Activated CD8-positive, alpha-beta memory T cell treated with anti-CD3 and anti-CD28 coated beads, Interleukin-2, amount 50 U/mL, for 48 hours (primary cell): ENCODE measurements around the gene IBTK.
"Not testable (repeated sequence)": the region's sequence is repeated elsewhere in the genome, so short reads cannot be mapped to it uniquely, and the experiment has no call there.

Experiments
- DNase-seq: peaks from one replicate; pipeline ENCODE4 v3.0.0-alpha.2; 2020

IBTK gene

GRCh38 chr6:82246802-82247504 lies 591 bp downstream of the IBTK start:
- no peak for DNase-seq

DNA sequence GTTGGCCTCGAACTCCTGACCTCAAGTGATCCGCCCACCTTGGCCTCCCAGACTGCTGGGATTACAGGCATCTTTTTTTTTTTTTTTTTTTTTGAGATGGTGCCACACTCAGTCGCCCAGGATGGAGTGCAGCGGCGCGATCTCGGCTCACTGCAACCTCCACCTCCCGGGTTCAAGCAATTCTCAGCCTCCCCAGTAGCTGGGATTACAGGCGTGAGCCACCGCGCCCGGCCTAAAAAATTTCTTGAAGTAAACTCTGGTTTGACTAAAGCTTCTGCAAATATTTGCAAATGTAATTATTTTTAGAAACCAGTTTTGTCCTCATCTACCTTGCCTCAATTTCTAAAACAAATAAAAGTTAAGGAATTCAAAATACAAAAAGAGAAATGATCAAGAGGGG lies 1.2 kb downstream of the IBTK start:
- DNase-seq, result no peak

- DNase-seq, result no peak
Observed at GRCh38 chr6:82245376-82245775, 2.2 kb downstream of the IBTK start.

DNA sequence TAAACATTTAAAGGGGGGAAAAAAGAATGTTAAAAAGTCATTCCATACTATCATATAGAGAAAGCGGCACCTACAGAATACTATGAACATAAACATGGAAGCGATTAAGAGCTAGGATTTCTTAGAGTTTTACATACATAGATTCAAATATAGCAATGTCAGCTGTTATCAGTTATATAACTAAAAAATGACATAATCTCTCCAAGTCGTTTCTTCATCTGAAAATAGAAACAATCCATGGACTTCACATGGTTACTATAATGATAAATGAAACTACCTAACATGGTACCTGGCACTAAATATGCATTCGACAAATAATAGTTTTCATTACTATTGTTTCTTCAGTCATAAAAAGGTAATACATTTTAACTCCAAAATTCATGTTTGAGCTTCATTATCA lies 3.7 kb downstream of the IBTK start:
- no peak for DNase-seq

- DNase-seq, result no peak
Observed at GRCh38 chr6:82240186-82240585, 7.4 kb downstream of the IBTK start.

- no peak for DNase-seq
Observed at GRCh38 chr6:82239597-82239996, 7.9 kb downstream of the IBTK start.

DNA sequence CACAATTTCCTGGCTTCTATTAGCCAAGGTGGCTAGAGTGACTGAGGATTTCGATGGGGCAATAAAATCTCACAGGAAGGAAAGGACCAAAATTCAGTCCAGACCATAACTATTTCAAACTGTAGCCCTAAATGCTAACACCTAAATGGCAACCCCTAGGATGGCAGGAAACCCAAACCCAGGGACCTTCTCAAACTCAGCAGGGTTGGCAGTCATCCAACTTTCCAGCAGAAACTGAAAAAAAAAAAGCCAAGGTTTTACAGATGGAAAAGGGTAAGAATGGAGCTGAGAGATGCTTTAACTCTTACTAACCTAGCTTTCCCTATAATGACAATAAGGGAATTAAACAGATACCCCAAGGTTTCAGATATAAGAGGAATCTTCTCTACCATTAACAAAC lies 10.5 kb downstream of the IBTK start:
- DNase-seq, result no peak

DNA sequence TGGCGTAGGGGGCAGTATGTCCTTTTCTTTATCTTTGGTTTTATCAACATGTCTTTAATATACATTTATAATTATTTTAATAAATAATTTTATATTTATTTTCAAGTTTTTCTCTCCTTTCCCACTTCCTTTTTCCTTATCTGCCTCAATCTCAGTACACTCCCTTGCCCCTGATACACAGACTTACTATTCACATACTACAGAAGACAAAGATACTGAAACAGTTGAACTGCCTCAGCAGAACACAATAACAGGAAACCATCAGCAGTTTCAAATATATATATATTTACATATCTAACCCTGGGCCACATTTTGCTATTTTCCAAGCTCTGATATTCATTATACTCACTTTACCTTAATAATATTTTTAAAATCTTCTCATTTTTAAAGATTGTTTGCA lies 19.8 kb downstream of the IBTK start:
- DNase-seq, result no peak

GRCh38 chr6:82220167-82220566 lies 27.4 kb downstream of the IBTK start:
- DNase-seq, result no peak

GRCh38 chr6:82217018-82217586 lies 30.4 kb downstream of the IBTK start:
- DNase-seq, result no peak

DNA sequence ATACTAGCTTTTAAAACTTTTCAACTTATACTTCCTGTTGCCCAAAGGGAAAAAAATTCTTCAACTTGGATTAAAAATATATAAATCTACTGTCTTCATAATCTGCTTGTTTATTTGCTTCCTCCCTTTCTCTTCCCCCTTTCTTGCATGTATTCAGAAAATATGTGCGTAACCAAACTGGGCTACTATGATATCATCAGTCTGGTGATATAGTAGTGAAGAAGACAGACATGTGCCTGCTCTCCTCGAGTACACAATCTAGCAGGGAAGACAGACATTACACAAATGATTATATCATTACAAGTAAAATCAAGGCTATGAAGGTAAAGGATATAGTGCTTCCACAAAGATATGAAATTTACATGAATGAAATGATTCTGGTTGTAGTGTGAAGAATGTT lies 31.0 kb downstream of the IBTK start:
- no peak for DNase-seq

DNA sequence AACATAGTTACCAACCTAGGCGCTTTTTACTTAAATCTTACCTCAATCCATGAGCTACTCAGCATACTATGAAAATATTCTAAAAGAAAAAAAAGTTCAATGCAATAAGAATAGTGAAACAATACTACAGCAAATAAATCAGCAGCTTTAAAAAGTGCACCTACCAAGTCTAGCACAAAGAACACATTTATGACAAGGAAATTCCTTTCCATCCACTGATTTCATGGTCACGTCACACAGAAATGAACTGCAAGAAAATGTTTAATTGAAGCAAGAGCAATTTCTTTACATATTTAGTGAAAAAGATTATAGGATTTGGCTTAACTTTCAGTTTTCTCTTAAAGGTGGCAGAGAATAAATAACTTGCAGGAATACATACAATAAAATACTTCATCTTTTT lies 36.2 kb downstream of the IBTK start:
- DNase-seq, result no peak

DNA sequence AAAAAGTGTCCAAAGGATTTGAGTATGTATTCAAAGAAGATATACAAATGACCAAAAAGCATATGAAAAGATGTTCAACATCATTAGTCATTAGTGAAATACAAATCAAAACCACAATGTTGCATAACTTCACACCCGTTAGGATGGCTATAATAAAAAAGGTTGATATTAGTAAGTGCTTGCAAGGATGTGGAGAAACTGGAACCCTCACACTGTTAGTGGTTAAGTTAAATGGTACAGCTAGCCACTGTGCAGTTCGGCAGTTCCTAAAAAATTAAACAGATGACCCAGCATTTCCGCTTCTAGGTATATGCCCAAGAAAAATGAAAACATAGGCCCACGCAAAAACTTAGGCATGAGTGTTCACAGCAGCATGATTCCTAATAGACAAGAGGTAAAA lies 38.6 kb downstream of the IBTK start:
- no peak for DNase-seq

GRCh38 chr6:82205930-82206392 lies 41.6 kb downstream of the IBTK start:
- no peak for DNase-seq

GRCh38 chr6:82204020-82204419 lies 43.5 kb downstream of the IBTK start:
- DNase-seq, result no peak

GRCh38 chr6:82197784-82198183 lies 49.8 kb downstream of the IBTK start:
- DNase-seq, result no peak

DNA sequence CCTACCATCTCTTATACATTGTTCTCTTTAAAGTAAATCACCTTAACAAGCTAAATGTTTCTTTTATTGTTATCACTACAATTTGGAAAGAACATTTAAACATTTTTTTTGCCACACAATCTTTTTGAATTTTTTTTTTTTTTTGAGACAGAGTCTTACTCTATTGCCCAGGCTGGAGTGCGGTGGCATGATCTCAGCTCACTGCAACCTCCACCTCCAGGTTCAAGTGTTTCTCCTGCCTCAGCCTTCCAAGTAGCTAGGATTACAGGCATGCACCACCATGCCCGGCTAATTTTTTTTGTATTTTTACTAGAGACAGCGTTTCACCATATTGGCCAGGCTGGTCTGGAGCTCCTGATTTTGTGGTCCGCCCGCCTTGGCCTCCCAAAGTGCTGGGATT lies 50.3 kb downstream of the IBTK start:
- not testable (repeated sequence) for DNase-seq

DNA sequence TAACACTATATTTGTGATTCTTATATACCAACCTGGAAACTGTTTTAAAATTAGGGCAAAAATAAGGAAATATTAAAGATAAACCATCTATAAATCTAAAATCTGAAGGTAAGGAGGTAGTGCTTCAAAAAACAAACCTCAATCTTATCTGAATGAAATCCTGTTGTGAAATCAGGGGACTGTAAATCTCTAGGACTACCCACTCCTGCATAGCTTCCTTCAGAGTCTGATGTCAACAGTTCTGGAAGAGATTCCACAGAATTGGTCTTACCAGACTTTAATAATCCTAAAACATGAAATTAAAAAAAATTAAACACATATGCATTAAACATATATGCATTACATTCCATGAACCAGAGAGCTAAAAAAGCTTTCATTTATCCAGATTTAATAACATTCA lies 51.4 kb downstream of the IBTK start:
- no peak for DNase-seq

- DNase-seq, result no peak
Observed at GRCh38 chr6:82195619-82196018, 51.9 kb downstream of the IBTK start.

GRCh38 chr6:82185948-82186535 lies 61.5 kb downstream of the IBTK start:
- no peak for DNase-seq

- no peak for DNase-seq
Observed at GRCh38 chr6:82183642-82184282, 63.8 kb downstream of the IBTK start.

DNA sequence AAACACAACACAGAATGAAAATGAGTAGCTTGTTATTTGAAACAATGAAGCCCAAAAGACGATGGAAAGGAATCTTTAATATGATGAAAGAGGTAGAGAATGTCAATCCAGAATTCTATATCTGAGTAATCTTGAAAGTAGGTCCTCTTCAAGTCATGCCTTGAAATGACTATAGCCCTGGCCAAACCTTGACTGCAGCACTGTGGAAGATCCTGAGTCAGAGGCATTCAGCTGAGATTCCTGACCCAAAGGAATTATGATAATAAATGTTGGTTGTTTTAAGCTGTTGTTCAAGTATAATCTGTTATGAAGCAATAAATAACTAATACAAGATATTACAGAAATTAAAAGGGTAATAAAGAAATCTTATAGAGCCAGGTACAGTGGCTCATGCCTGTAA lies 64.8 kb downstream of the IBTK start:
- no peak for DNase-seq

GRCh38 chr6:82179415-82179814 lies 68.1 kb downstream of the IBTK start:
- DNase-seq, result no peak

- DNase-seq, result no peak
Observed at GRCh38 chr6:82178759-82179112, 68.8 kb downstream of the IBTK start.
